Caco-2 (cell line): ENCODE data around the gene LRRC47. TPM values are rescaled to one million over a fixed set of nuclear protein-coding genes. Genes with fewer than 3 reads are reported as not detected.

Experiments used
- BruUV-seq: library from RNA; stranded (reverse); fragments of 400-500 nt; replicated peaks from 2 replicates; lab custom pipeline; 2021; lab: Mats Ljungman, UMichigan
- CTCF ChIA-PET: fragments of 300-600 bp; sonication (Branson Sonifier 250); formaldehyde crosslinking; loops from one replicate; lab custom pipeline; 2022; ENCODE audit warnings: antibody characterized with exemption; lab: Charles Lee
- POLR2A ChIA-PET: fragments of 300-600 bp; sonication (Branson Sonifier 250); formaldehyde crosslinking; loops from one replicate; lab custom pipeline; 2022; ENCODE audit warnings: antibody characterized with exemption; lab: Charles Lee
- DNase-seq, 2 experiments: peaks; one replicate each; pipeline versions ENCODE4 v3.0.0 to v3.0.0-alpha.2; 2020 to 2022
- H3K27me3 ChIP-seq: replicated peaks from 2 replicates; pipeline ENCODE4 v1.6.0; 2011; ENCODE audit warnings: low read length; ENCODE audit not compliant: control insufficient read depth, insufficient read depth
- H3K36me3 ChIP-seq: 2 replicates; pipeline ENCODE4 v1.5.1; 2011; ENCODE audit warnings: low read length; ENCODE audit not compliant: control insufficient read depth, insufficient read depth
- H3K4me1 ChIP-seq: fragments of 250-450 bp; sonication (Bioruptor Pico); 2 replicates; pipeline ENCODE4 v1.5.1; 2020; ENCODE audit warnings: mild to moderate bottlenecking
- H3K4me3 ChIP-seq: 2 replicates; pipeline ENCODE4 v1.5.1; 2011; ENCODE audit warnings: low read depth, mild to moderate bottlenecking, control low read depth, low read length
- H3K9me3 ChIP-seq: fragments of 250-450 bp; sonication (Bioruptor Pico); 2 replicates; pipeline ENCODE4 v1.5.1; 2020; ENCODE audit warnings: mild to moderate bottlenecking, moderate library complexity
- H3K27ac Mint-ChIP-seq: one replicate; pipeline ENCODE4 v1.8.0; 2022; ENCODE audit warnings: mixed read lengths; ENCODE audit not compliant: unreplicated experiment
- H3K27me3 Mint-ChIP-seq: one replicate; pipeline ENCODE4 v1.8.0; 2022; ENCODE audit warnings: mixed read lengths; ENCODE audit not compliant: insufficient read depth, unreplicated experiment
- H3K36me3 Mint-ChIP-seq: one replicate; pipeline ENCODE4 v1.8.0; 2022; ENCODE audit warnings: mild to moderate bottlenecking, mixed read lengths; ENCODE audit not compliant: insufficient read depth, unreplicated experiment
- H3K4me1 Mint-ChIP-seq: one replicate; pipeline ENCODE4 v1.8.0; 2022; ENCODE audit warnings: low read depth, mixed read lengths; ENCODE audit not compliant: unreplicated experiment
- H3K4me3 Mint-ChIP-seq: one replicate; pipeline ENCODE4 v1.8.0; 2022; ENCODE audit warnings: mild to moderate bottlenecking, moderate library complexity, mixed read lengths; ENCODE audit not compliant: unreplicated experiment
- H3K9me3 Mint-ChIP-seq: one replicate; pipeline ENCODE4 v1.8.0; 2022; ENCODE audit warnings: mixed read lengths; ENCODE audit not compliant: unreplicated experiment
- intact Hi-C: fragments of 100-400 bp; cut with micrococcal nuclease; formaldehyde crosslinking; loops from one replicate; pipeline ENCODE4 v1.10.0; 2022; ENCODE audit not compliant: unreplicated experiment
- total RNA-seq: library from RNA; stranded (reverse); gene quantifications from 2 replicates; pipeline ENCODE4 v1.2.3, GENCODE V29; 2022
- TF ChIP-seq, protein P1 (sequence below), 2 experiments: fragments of 200-600 bp in 1 of 2; IDR thresholded peaks; 1 replicate in 1 of 2; 2 replicates in 1 of 2; pipeline versions ENCODE4 v1.5.1 to v1.8.0; 2011 to 2022; ENCODE audit warnings: antibody characterized with exemption in 1 of 2, control low read depth in 1 of 2, inconsistent platforms in 1 of 2, low read depth in 1 of 2, low read length in 1 of 2, mild to moderate bottlenecking in 1 of 2, moderate library complexity in 1 of 2; ENCODE audit not compliant: insufficient read depth in 1 of 2, severe bottlenecking in 1 of 2, unreplicated experiment in 1 of 2

Gene LRRC47
- total RNA-seq, 1 experiment from 2014 or later, result 48.5 TPM

DNA sequence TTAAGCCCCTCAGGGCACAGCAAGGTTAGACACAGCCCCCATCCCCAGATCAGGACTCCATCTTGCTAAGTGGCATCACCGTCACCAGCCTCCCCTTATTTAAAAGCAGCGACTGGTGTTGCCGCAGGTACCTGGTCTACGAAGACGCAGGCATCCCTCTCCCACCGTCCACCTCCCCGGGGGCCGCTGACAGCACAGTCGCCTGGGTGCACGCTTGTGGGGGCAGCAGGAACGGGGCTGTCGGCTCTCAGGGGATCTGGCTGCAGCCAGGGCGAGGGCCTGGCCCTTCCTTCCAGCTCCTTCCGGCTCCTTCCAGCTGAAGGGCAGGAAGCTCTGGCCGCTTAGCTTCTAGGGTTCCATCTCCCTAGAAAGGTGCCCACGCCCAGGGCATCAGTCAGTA lies 61.7 kb downstream of the LRRC47 start:
- Histone ChIP-seq H3K4me1 (no peaks in the 10 kb centered on the region), H3K4me3 (no peak overlapping the region), H3K9me3 (no peaks in the 10 kb centered on the region), H3K27me3 (no peaks in the 10 kb centered on the region), H3K36me3 (no peaks in the 10 kb centered on the region)
- TF ChIP-seq, protein P1, sequence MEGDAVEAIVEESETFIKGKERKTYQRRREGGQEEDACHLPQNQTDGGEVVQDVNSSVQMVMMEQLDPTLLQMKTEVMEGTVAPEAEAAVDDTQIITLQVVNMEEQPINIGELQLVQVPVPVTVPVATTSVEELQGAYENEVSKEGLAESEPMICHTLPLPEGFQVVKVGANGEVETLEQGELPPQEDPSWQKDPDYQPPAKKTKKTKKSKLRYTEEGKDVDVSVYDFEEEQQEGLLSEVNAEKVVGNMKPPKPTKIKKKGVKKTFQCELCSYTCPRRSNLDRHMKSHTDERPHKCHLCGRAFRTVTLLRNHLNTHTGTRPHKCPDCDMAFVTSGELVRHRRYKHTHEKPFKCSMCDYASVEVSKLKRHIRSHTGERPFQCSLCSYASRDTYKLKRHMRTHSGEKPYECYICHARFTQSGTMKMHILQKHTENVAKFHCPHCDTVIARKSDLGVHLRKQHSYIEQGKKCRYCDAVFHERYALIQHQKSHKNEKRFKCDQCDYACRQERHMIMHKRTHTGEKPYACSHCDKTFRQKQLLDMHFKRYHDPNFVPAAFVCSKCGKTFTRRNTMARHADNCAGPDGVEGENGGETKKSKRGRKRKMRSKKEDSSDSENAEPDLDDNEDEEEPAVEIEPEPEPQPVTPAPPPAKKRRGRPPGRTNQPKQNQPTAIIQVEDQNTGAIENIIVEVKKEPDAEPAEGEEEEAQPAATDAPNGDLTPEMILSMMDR (IDR thresholded peaks at IDR 0.05; ENCODE audit: insufficient read depth in 1 of 2, low read depth in 1 of 2, low read length in 1 of 2, severe bottlenecking in 1 of 2, unreplicated experiment in 1 of 2), result no peak
- BruUV-seq, result no TSS peak
- POLR2A ChIA-PET, result no interaction called here
- no peaks in the 10 kb centered on the region for H3K27me3 Mint-ChIP-seq
- intact Hi-C loops, result no loop called here
- CTCF ChIA-PET, result interaction anchor here (1.3 kb wide), 1 partner anchor 10 kb away, joined by 6 read pairs; no protein-coding TSS in a partner anchor
- no peaks in the 10 kb centered on the region for H3K9me3 Mint-ChIP-seq
- no peaks in the 10 kb centered on the region for H3K36me3 Mint-ChIP-seq
- DNase-seq, result no peak
- H3K4me1 Mint-ChIP-seq, result no peaks in the 10 kb centered on the region
- no peak overlapping the region for H3K4me3 Mint-ChIP-seq
- H3K27ac Mint-ChIP-seq, result no peak overlapping the region

DNA sequence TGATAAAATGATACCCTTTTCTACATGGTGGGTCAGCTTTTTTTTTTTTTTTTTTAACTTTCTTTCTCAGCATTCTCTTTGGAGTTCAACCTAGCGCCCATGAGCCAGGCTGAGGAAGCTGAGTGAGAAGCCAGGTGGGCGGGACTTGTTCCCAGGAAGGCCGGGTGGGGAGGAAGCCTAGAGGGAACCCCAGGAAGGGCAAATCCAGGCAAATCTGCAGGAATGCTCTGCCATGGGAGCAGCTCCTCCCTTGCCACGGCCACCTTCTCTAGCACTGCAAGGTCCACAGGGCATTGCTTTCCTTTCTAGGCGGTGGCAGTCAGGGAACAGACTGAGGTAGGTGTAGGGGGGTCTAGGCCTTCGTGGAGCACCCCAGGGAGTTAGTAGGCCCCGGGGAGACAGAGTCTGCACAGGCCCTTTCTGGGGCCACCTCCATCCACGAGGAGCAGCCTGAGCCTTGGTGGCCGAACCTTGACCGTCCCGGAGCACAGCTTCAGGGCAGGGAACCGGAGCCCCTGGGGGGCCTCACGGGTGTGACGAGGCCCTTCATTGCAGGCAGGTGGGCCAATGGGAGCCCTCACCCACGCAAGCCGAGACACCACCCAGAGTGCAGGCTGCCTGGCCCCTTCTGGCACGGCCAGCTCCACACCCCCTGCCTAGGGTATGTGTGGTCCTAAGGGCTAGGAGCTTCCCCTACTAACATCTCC lies 62.3 kb downstream of the LRRC47 start:
- Mint-ChIP-seq H3K4me1 (no peaks in the 10 kb centered on the region), H3K27ac (no peak overlapping the region), H3K27me3 (no peaks in the 10 kb centered on the region), H3K9me3 (no peaks in the 10 kb centered on the region), H3K36me3 (no peaks in the 10 kb centered on the region), H3K4me3 (no peak overlapping the region)
- POLR2A ChIA-PET, result no interaction called here
- Histone ChIP-seq H3K4me1 (no peaks in the 10 kb centered on the region), H3K4me3 (no peak overlapping the region), H3K36me3 (no peaks in the 10 kb centered on the region), H3K27me3 (no peaks in the 10 kb centered on the region), H3K9me3 (no peaks in the 10 kb centered on the region)
- BruUV-seq, result no TSS peak
- intact Hi-C loops, result no loop called here
- TF ChIP-seq, protein P1 (IDR thresholded peaks at IDR 0.05; ENCODE audit: insufficient read depth in 1 of 2, low read depth in 1 of 2, low read length in 1 of 2, severe bottlenecking in 1 of 2, unreplicated experiment in 1 of 2), result no peak
- DNase-seq, result no peak
- CTCF ChIA-PET, result interaction anchor here (0.7 to 1.3 kb wide), 2 partner anchors 10 to 70 kb away, joined by 3 to 6 read pairs; no protein-coding TSS in a partner anchor

DNA sequence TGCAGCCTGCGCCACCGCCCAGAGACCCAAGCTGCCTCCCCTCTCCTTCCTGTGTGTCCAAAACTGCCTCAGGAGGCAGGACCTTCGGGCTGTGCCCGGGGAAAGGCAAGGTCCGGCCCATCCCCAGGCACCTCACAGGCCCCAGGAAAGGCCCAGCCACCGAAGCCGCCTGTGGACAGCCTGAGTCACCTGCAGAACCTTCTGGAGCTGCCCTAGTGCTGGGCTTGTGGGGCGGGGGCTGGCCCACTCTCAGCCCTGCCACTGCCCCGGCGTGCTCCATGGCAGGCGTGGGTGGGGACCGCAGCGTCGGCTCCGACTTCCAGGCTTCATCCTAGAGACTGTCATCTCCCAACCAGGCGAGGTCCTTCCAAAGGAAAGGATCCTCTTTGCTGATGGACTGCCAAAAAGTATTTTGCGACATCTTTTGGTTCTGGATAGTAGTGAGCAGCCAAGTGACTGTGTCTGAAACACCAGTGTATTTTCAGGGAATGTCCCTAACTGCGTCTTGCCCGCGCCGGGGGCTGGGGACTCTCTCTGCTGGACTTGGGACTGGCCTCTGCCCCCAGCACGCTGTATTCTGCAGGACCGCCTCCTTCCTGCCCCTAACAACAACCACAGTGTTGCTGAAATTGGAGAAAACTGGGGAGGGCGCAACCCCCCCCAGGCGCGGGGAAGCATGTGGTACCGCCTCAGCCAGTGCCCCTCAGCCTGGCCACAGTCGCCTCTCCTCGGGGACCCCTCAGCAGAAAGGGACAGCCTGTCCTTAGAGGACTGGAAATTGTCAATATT lies 63.0 kb downstream of the LRRC47 start:
- no peak overlapping the region for H3K4me3 Mint-ChIP-seq
- no peak for DNase-seq

More for the DNA sequence above, 63.0 kb downstream of the LRRC47 start:
- Mint-ChIP-seq H3K36me3 (no peaks in the 10 kb centered on the region), H3K9me3 (no peaks in the 10 kb centered on the region), H3K4me1 (no peaks in the 10 kb centered on the region), H3K27me3 (no peaks in the 10 kb centered on the region), H3K27ac (no peak overlapping the region)
- CTCF ChIA-PET, result interaction anchor here (0.7 kb wide), 1 partner anchor 69 kb away, joined by 3 read pairs; no protein-coding TSS in a partner anchor
- Histone ChIP-seq H3K36me3 (no peaks in the 10 kb centered on the region), H3K4me3 (no peak overlapping the region), H3K4me1 (no peaks in the 10 kb centered on the region), H3K27me3 (no peaks in the 10 kb centered on the region), H3K9me3 (no peaks in the 10 kb centered on the region)
- intact Hi-C loops, result no loop called here
- TF ChIP-seq, protein P1 (IDR thresholded peaks at IDR 0.05; ENCODE audit: insufficient read depth in 1 of 2, low read depth in 1 of 2, low read length in 1 of 2, severe bottlenecking in 1 of 2, unreplicated experiment in 1 of 2), result no peak
- POLR2A ChIA-PET, result no interaction called here
- BruUV-seq, result no TSS peak
